Measurements from ENCODE around the gene PTPRN2.

GRCh38 chr7:158538156-158538946, 49.3 kb downstream of the PTPRN2 start:
- TF ChIP-seq MAX (IDR thresholded peaks at IDR 0.05; ENCODE audit: insufficient read depth, insufficient read length) = no peak
- no peak for TF ChIP-seq JUN (IDR thresholded peaks at IDR 0.05; ENCODE audit: borderline replicate concordance, insufficient read depth, insufficient read length, low read depth)
- TF ChIP-seq EZH2 (IDR thresholded peaks at IDR 0.05; ENCODE audit: borderline replicate concordance, low read depth, low read length, severe bottlenecking) = no peak

Measured in endothelial cell of umbilical vein (primary cell).